ENCODE measurements around the gene HSPG2.
A peak's percentile ranks its signal among the peaks of the same experiment; 100 is the strongest.

Gene HSPG2

DNA sequence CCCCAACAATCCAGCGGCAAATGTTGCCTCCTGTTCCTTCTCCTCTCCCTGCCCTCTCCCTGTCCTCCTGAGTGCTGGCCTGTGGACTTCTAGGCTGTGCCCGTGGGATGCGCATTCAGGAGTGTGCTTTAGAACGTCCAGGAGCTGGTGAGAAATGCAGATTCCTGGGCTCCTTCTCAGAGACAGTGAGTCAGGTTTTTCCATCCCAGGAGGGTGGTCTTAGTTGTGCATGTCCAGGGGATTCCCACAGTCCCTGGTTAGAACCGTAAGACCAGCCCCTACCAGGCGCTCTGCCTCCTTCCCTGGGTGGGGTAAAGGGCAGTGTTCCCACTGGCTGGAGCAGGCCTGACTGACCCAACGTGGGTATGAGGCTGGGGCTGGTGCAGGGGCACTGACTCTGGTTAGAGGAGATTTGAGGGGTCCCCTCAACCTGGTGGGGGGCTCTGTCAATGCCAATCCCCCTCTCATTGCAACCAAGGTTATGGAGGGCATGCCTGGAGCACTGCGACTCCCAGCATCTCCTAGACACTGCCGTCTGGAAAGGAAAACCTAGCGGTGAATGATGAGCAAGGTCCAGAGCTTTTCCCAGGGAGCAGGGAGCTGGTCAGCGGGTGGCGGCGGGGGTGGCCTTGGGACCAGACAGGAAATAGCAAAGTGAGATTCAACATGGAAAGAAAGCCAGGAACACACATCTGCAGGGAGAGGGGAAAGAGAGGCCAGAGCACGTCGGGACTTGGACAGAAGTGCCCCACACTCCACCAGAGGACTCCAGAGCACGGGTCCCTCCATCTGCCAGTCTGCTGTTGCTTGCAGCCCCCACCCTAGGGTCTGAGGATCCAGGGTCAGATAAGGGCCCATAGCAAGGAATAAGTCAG lies 38.5 kb downstream of the HSPG2 start:
- DNase-seq: no peak

DNA sequence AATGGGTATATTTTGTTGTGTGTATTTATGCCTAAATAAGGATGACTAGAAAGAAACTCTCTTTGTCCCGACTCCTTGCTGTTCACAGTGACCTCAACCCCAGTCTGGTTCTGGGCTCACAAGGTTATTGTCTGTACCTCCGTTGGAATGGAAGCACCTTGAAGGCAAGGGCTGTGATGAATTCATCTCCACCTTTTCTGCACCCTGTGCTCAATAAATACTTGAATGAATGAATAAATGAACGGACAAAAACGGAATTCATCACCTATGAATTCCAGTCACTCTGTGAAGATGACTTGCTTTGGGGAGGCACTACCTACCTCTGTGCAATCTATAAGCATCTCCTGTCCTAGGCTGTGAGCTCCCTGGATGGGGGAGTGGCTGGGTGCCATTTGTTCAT lies 39.3 kb downstream of the HSPG2 start:
- no peak for DNase-seq

DNA sequence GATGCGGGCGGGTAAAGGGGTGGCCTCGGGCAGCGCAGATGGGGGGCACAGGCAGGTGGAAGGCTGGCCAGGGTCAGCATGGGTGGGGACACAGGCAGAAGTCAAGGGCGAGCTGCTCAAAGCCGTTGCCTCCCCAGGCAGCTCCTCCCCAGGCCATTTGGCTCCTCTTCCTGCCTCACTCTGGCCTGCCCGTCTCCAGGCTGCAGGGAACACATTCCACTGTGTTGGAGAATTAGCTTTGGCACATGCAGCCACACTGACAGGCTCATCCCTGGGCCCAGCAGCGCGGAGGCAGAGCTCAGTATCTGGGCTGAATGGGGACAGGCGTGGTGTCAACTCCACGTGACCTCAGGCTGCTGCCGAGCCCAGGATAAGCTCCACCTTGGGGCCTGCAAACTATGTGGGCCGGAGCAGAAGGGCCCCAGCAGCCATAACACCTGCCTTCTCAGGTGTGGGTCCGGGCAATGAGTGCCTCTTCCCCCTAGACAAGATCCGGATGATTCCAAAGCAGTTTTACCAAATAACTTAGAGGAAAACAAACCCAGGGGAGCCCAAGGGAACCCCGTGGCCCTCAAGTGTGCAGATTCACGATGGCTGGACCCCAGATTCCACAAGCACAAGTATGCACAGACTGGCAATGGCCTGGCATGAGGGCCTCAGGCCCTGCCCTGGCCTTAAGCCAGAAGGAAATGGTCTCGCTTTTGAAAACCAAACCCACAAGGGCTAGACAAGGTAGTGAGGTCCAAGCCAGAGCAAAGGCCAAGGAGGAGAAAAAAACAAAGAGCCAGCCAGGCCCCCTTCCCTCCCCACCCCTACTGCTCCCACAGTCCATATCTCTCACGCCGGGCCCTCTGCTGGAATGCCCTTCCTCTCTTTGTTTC lies 40.2 kb downstream of the HSPG2 start:
- no peak for DNase-seq

DNA sequence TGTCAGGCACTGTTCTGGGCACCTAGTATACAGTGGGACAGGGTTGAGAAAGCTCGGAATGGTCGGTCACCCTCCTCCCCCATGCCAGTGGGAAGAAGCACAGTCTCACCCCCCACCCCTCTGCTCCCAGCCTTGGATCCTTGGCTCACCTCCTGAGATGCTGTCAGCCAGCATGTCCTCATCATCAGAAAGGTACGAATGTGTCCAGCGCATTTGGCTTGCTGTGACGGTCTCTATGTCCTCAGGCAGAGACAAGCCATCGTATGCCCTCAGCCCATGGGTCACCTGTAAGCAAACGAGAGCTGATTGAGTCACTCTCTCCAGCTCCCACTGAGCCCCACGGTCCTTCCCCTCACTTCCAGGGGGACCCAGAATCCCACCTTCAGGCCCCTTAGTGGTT lies 41.1 kb downstream of the HSPG2 start:
- DNase-seq: no peak

DNA sequence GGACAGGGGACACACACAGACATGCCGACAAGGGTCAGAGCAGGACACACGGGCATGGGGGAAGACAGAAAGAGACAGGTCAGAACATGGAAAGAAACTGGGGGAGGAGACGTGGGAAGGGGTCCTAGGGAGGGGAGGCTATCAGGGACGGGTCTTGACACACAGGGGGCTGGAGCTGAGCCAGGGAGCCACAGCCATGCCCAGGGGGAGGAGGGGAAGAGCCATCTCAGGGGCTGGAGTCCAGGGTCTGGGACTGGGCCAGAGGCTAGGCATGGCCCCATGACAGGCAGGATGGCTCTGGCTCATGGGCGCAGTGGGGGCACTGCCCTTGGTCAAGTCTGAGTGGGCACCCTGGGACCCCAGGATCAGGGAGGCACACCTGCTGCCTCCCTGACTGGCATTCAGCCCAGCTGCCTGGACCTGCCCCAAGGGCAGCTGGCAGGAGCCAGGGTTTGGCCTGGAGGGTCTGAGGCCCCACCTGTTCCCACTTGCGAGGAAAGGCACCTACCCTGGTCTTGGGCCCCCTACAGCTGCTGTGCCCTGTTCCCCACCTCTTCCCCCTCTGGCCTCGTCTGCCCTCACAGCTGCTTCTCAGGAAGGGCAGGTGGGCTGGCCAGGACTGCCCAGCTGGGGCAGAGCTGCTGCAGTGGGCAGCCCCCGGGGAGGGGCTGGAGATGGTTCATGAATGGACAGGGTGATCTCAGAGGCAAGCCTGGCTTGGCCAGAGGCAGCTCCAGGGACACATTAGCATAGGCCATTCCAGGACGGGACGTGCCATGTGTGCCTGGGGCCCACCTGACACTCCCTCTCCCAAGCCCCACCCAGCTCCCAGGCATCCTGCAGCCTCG lies 42.9 kb downstream of the HSPG2 start:
- peak in 1 of 2 experiments; percentile 9 for DNase-seq

DNA sequence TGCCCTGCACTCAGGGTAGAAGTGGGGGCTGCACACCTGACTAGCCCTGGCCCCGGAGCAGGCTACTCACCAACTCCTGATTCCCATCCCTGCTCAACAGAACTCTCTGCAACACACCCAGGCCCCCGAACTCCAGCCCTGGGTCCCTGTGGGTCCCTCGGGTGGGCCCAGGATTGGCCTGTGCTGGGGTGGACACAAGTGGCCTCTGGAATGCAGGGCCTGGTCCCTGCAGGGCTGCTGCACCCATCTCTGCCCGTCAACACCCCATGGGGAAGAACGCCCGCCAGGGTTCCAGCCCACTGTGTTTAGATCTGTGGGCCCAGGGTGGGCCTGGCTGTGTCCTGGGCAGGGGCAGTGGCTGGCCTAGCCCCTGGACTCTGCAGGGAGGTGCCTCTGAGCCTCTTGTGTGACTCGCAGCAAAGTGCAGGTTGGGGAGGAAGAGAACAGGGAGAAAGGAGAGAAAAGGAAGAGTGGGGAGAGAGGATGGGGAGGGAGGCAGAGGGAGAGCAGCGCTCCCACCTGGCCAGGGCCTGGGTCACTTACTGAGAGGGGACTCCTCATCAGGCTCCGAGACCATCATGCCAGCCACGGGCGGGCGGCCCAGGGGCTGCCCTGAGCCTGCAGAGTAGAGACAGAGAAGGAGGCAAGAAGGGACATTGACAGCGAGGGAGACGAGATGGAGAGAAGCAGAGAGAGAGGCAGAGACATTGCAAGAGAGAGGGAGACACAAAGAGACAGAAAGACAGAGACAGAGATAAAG lies 43.9 kb downstream of the HSPG2 start:
- DNase-seq: no peak

DNA sequence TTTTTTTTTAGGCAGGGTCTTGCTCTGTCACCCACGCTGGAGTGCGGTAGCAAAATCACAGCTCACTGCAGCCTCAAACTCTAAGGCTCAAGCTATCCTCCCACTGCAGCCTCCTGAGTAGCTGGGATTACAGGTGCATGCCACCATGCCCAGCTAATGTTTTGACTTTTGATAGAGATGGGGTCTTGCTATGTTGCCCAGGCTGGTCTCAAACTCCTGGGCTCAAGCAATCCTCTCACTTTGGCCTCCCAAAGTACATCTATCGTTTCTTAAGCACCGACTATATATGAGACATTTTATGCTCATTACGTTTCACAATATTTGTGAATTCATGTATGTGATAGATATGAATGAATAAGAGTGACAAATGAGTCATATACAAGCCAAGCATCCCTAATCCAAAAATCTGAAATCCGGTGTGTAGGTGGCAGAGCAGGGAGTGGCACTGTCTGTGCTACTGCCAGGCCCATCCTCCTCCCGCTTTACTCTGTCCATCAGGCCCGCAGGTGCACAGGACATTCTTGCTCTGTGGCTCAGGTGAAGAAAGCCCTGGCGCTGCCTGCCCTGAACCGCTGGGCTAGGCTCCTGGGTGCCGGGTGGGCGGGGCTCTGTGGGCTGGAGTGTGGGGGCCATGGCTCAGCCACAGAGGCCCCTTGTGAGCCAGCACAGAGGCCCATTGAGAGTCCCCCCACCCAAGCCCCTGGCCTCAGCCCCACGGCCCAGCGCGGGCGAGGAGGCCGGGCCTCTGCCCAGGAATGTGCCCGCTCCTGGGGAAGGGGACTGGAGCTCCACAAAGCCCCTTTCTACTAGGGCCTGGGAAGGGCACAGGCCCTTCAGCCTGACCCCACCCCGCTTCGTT lies 45.3 kb downstream of the HSPG2 start:
- DNase-seq: no peak

DNA sequence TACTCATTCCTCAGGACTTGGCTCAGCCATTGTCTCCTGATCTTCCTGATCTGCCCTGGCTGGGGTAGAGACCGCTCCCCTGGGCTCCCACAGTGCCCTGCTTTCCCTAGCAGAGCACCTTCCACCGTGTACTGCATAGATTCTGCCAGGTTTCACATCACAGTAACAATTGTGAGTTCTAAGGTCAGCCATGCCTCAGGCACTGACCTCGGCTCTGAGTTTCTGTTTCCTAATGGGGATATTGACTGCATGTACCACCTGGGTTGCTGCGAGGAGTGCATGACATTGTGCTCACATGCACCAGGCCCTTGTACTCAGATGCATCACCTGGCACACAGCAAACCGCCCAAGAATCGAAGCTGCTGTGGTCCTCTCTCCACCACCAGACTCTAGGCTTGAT lies 46.0 kb downstream of the HSPG2 start:
- no peak for DNase-seq

DNA sequence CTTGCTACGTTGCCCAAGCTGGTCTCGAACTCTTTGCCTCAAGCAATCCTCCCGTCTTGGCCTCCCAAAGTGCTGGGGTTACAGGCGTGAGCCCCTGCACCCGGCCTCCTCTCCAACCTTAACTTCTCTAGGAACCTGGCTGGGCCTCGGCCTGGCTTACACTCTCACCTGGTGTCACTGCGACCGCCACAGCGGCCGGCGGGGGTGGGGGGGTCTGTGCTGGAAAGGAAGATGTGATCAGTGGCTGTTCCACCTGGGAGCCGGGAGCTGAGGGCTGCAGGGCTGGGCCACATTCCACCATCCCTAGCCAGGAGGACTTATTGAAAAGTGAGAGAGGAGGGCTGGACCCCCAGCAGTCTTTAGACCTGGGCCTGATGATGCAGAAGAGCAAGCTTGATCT lies 48.6 kb downstream of the HSPG2 start:
- no peak for DNase-seq

DNA sequence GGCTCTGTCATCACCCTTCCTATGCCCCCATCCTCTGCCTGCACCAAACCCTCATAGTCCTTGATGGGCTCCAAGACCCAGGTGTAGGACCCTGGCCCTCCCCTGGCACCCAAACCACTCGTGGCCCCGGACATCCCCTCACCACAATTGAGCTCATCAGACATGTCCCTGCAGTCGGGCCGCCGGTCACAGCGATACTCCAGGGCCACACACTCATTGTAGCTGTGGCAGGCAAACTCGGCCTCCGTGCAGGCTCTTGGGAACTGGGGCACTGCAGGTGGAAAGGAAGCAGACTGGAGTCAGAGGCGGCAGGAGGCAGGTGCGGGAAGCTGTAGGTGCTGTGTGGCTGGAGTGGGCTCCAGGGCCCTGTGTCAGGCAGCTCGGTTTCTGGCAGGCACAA lies 49.3 kb downstream of the HSPG2 start:
- DNase-seq: no peak

DNA sequence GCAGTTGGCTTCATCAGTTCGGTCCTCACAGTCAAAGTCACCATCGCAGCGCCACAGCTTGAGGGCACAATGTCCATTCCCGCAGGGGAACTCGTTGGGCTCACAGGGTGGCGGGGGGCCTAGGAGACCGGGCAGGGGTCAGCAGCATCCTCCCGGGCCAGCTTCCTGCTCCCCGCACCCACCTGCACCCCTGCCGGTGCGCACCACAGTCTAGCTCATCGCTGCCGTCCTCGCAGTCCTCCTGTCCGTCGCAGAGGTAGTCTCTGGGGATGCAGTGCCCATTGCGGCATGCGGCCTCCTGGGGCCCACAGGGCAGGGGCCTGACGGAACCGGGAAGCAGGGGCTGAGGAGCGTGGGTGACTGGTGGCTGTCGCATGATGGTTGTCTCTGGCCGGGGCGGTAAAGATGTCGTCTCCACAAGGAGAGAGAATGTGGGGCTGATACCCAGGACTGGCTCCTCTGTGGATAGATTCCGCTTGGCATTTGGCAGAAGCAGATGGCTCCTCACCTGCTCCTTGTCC lies 49.8 kb downstream of the HSPG2 start:
- no peak for DNase-seq

DNA sequence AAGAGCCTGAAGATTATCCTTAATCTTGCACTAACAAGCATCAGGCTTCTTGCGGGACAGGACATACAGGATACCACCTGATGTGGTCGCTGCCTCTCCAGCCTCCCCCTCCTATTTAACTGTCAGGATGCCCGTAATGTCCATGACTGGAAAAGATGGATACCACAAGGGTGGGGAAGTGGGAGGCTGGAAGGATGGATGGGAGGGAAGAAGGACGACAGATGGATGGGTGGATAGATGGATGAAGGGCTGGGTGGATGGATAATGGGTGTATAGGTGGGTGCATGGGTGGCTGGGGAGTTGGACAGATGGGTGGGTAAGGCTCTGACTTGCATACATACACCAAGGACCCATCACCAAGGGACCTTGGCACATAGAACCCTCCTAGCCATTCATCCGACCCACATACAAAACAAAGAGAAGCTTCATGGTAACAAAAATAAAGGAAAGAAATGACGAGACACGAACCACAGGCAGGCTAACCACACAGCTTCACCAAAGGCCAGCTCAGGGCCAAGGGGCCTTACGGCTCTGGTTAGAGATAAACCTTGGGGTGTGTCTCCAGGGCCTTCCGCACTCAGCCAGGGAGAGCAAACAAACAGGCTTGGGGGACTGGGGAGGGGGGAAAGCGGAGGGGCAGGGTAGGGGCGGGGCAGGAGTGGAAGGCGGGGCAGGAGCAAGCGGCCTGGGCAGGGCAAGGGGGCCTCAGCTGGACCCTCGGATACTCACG lies 50.5 kb downstream of the HSPG2 start:
- DNase-seq: no peak

DNA sequence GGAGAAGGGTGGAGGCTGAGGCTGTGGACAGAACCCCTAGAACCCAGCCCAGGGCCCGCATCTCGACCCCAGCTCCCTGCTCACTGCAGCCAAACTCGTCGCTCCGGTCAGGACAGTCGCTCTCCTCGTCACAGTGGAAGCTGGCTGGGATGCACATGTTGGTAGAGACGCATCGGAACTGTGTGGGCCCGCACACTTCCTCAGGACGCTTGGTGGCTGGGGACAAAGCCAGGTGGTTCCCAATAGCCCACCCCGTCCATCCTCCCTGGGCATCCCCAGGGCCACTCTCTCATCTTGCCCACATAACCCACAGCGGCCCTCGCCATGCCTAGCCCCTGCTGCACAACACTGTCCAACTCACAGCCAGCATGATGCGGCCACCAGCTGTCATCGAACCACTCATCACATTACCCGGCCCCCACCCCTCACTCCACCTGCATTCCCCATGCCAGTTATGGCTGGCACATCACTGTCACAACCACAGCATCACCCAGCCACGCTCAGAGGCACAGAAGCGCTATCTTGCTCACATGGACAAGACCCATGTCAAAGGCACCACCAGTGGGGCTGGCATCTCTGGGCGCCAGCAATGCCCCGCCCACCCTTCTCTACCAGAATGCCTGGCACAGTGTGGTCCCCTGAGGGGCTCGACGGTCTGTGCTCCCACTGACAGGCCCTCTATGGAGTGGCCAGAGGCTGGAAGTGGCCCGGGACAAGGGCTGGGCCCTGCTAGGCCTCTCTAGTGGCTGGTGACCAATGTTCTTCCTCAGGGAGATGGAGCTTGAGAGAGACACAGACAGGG lies 51.7 kb downstream of the HSPG2 start:
- no peak for DNase-seq

DNA sequence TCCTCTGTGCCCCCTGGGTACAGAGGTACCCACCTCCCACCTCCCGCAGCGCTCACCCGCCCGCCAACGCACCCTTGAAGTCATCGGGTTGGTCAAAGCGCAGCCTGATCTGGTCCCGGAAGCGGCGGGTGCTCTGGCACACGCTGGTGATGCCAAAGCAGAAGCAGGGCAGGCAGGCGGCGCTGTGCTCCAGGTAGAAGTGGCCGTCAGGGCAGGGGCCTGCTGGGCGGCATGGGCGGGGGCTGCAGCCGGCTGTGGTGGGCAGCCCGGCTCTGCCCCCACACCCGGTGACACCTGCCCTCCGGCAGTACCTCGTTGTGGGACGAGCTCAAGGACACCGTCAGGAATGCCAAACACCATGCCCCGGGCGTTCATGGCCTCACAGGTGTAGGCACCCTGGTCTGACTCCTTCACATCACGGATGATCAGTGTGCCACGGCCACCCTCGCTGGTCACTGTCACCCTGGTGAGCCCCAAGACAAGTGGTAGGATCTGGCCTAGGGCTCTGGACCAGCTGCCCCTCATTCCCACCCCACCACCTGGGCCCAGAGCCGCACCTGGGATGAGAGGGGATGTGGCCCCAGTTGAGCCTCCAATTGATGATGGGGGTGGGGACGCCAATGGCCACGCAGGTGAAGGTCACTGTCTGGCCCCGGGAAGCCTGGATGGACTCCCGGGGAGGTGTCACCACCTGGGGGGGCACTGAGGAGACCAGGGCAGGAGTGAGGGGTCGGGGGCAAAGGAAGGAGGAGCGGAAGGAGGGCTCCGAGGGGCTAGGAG lies 52.5 kb downstream of the HSPG2 start:
- DNase-seq: no peak

DNA sequence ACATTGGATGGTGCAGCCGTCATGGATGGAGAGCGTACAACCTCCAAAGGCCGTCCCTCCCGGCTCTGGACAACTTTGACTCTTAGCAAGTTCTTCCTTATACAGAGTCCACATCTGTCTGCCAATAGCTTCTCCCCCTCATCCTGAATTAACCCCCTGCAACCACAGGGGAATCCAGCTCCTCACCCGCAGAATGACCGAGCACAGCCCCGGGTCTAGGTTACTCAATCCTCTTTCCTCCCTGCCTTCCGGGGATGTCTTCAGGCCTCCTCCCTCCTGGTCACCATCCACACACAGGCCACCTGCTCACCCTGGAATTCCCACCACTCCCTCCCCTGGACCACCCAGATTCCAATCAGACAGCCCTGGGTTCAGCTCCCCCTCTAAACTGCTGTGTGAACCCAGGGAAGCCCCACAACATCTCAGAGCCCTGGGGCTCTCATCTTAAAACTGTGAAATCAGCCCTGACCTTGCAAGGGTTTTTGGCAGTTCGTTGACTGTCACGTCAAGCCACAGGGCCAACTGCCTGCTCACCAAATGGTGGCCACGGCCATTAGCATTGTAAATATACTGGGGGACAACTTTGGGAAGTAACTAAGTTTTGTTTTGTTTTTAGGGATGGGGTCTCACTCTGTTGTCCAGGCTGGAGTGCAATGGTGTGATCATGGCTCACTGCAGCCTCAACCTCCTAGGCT lies 54.2 kb downstream of the HSPG2 start:
- no peak for DNase-seq

DNA sequence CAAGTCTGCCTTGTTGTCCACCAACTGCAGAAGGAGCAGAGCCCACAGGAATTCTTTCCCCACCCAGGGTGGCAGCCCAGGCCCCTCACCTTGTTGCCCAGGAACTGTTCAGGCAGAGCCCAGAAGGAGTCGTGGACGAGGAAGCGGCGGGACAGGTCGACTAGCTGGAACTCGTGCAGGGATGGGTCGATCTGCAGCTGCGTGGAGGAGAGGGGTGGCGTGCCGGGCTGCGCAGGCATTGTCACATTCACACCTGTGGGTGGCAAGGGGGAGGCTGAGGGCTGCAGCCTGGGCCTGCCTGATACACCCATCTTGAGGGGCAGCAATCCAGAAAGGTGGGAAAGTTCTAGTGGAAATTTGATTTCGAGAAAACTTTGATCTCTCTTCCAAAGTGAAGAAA lies 55.9 kb downstream of the HSPG2 start:
- DNase-seq: no peak

DNA sequence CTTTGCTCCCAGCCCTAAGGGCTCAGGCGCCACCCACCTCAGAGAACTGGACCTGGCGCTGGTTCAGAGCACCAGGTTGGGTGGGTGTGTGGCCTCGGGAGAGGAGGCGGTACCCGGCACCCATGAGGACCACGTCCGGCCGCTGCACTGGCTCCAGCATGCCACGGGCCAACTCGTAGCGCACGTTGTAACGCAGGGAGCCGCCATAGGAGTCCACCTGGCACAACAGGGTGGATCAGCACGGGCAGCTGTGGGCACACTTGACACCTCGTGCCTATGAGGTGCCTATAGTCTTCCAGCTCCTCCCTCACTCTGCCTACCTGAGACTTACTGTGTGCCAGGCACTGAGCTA lies 56.5 kb downstream of the HSPG2 start:
- DNase-seq: no peak

Data from NCI-H524 (cell line).